Measurements from ENCODE around the gene YBX2. TPM values are rescaled to one million over a fixed set of nuclear protein-coding genes. Genes with fewer than 3 reads are reported as not detected.

Gene YBX2
- total RNA-seq, 1 donor = not detected

DNA sequence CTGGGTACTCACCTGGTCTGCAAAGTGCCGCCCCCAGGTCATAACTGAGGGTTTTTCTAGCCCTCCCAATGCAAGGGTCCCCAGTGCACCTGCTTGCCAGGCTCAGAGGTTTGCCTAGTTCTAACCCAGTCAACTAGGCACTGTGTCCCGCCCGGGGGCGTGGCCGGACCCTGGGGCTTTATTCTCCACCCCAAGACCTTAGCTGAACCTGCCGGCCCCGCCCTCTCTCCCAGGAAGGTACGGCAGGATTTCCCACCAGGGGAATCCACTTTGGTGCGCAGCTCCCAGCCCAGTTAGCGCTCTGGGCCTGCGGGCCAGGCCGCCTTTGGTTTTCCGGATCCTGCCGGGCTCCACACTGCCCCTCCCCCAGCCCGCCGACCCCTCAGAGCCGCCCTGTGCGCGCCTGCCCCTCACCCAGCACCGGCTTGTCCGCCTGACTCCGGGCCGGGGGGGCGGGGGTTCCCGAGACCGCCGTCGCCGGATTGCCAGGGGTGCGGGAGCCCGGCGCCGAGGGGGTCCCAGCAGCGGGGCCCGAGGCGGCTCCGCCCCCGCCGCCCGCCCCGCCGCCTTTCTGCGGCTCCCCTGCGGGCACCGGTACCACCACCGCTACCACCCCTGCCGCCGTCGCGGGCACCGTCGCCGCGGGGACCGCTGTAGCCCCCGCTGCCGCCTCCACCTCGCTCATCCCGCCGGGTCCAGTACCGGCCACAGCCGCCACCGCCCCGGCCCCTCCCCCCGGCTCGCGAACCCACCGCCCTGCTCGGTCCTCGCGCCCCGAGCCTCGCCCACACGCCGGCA is 424 bp downstream of the YBX2 start:
- H3K4me1 ChIP-seq (ENCODE audit: insufficient read depth, low read length) = peaks cover 26% of the 10 kb centered on the region
- no peaks in the 10 kb centered on the region for H3K9me3 ChIP-seq (ENCODE audit: low read depth, low read length)
- peaks cover 31% of the 10 kb centered on the region for H3K27me3 ChIP-seq (ENCODE audit: insufficient read depth, low read length)
- no peak overlapping the region for H3K4me3 ChIP-seq (ENCODE audit: low read length)

- Histone ChIP-seq H3K27me3 (ENCODE audit: insufficient read depth, low read length) (peaks cover 31% of the 10 kb centered on the region), H3K4me3 (ENCODE audit: low read length) (no peak overlapping the region), H3K4me1 (ENCODE audit: insufficient read depth, low read length) (peaks cover 26% of the 10 kb centered on the region), H3K9me3 (ENCODE audit: low read depth, low read length) (no peaks in the 10 kb centered on the region)
Observed at GRCh38 chr17:7293159-7293558, 1.3 kb downstream of the YBX2 start.

DNA sequence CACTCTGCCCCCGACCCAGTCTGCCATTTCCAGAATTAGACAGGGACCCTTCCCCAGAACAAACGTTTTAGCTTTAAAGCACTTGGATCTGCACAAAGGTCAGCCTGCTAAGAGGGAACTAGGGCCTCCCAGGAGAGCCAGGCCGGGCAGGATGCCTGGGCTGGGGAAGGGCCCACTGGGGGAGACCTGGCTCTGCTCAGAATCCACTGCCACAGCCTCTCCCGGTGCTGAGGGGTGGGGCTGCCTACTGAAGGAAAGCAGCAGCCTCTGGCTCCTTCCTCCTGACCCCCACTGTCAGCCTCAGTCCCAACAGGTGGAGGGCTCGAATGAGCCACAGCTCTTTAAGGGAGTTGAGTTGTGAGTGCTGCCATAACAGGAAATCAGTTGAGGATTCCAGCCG is 1.7 kb downstream of the YBX2 start:
- no peaks in the 10 kb centered on the region for H3K9me3 ChIP-seq (ENCODE audit: low read depth, low read length)
- H3K4me3 ChIP-seq (ENCODE audit: low read length) = no peak overlapping the region
- H3K4me1 ChIP-seq (ENCODE audit: insufficient read depth, low read length) = peaks cover 26% of the 10 kb centered on the region
- peaks cover 31% of the 10 kb centered on the region for H3K27me3 ChIP-seq (ENCODE audit: insufficient read depth, low read length)

GRCh38 chr17:7292194-7292593 is 2.2 kb downstream of the YBX2 start:
- H3K4me3 ChIP-seq (ENCODE audit: low read length) = no peak overlapping the region
- H3K9me3 ChIP-seq (ENCODE audit: low read depth, low read length) = no peaks in the 10 kb centered on the region
- H3K27me3 ChIP-seq (ENCODE audit: insufficient read depth, low read length) = peaks cover 31% of the 10 kb centered on the region
- peaks cover 26% of the 10 kb centered on the region for H3K4me1 ChIP-seq (ENCODE audit: insufficient read depth, low read length)

- Histone ChIP-seq H3K4me1 (ENCODE audit: insufficient read depth, low read length) (peaks cover 16% of the 10 kb centered on the region), H3K4me3 (ENCODE audit: low read length) (no peak overlapping the region), H3K27me3 (ENCODE audit: insufficient read depth, low read length) (peaks cover 27% of the 10 kb centered on the region), H3K9me3 (ENCODE audit: low read depth, low read length) (no peaks in the 10 kb centered on the region)
Observed at GRCh38 chr17:7290685-7291084, 3.8 kb downstream of the YBX2 start.

DNA sequence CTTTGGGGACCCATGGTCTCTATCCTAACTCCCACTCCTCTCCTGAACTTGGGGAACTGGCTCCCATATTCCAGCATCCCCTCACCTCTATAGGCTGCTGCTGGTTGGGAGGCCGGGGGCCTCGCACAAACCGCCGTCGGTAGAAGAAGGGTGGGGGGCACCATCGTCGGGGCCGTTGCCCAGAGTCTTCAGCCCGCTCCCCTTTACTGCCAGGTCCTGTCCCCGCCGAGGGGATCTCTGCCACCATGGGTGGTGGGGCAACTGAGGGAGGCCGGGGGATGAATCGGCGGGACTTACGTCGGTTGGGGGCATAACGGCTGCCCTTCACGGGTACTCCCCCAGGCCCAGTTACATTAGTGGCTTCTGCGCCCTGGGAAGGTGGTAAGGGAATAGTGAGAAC is 4.3 kb downstream of the YBX2 start:
- Histone ChIP-seq H3K9me3 (ENCODE audit: low read depth, low read length) (no peaks in the 10 kb centered on the region), H3K27me3 (ENCODE audit: insufficient read depth, low read length) (peaks cover 22% of the 10 kb centered on the region), H3K4me1 (ENCODE audit: insufficient read depth, low read length) (peaks cover 12% of the 10 kb centered on the region), H3K4me3 (ENCODE audit: low read length) (no peak overlapping the region)

DNA sequence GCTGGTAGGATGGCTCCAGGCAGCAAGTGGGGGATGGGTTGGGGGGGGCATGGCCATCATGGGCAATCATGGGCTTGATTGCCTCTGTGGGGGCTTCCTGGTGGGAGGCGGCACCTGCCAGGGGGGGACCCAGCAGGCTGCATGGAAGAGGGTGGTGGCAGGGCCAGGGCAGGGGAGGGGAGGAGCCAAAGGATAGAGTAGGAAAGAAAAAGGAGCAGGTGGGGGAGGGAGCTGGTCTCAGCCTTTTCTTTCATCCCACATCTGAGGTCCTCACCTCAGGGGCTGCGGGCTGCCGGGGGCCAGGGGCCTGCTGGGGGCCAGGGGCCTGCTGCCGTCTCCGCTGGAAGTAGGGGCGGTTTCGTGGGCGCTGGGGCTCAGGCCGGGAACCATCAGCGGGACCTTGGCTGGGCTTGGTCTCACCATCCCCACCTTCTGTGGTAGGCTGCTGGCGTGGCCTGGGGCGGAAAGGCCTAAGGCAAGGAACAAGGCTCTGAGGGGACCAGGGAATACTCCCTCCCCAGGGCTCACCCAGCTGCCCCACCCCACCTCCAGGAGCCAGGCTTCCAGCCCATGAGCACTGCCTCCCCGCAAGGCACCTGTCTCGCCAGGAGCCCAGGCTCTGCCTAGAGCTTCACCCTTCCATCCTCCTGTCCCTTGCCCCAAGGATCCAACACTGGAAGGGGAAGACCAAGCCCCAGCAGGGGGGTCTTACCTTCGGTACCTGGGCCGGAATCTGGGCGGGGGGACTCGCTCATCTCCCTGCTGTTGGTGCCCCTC is 5.0 kb downstream of the YBX2 start:
- Histone ChIP-seq H3K4me3 (ENCODE audit: low read length) (no peak overlapping the region), H3K4me1 (ENCODE audit: insufficient read depth, low read length) (peaks cover 6% of the 10 kb centered on the region), H3K27me3 (ENCODE audit: insufficient read depth, low read length) (peaks cover 17% of the 10 kb centered on the region)

DNA sequence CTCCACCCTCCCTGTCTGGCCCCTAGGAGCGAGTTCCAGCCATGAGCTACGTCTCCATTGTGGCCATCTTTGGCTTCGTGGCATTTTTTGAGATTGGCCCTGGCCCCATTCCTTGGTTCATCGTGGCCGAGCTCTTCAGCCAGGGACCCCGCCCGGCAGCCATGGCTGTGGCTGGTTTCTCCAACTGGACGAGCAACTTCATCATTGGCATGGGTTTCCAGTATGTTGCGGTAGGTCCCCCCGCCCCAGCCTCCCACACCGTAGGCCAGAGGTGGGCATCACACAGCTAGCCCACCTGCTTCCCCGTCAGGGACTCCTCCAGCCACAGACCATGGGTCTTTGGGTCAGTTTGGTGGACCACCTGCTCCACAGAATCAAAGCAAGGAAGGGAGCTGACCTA is 8.8 kb downstream of the YBX2 start:
- Histone ChIP-seq H3K4me1 (ENCODE audit: insufficient read depth, low read length) (peaks cover 22% of the 10 kb centered on the region), H3K4me3 (ENCODE audit: low read length) (no peak overlapping the region), H3K27me3 (ENCODE audit: insufficient read depth, low read length) (peaks cover 19% of the 10 kb centered on the region), H3K9me3 (ENCODE audit: low read depth, low read length) (no peaks in the 10 kb centered on the region)

More for the DNA sequence above, 5.0 kb downstream of the YBX2 start:
- H3K9me3 ChIP-seq (ENCODE audit: low read depth, low read length) = no peaks in the 10 kb centered on the region

GRCh38 chr17:7284911-7285310 is 9.5 kb downstream of the YBX2 start:
- H3K27me3 ChIP-seq (ENCODE audit: insufficient read depth, low read length) = peaks cover 19% of the 10 kb centered on the region
- no peaks in the 10 kb centered on the region for H3K9me3 ChIP-seq (ENCODE audit: low read depth, low read length)
- peaks cover 27% of the 10 kb centered on the region for H3K4me1 ChIP-seq (ENCODE audit: insufficient read depth, low read length)
- no peak overlapping the region for H3K4me3 ChIP-seq (ENCODE audit: low read length)

GRCh38 chr17:7283471-7284216 is 10.8 kb downstream of the YBX2 start:
- Histone ChIP-seq H3K4me1 (ENCODE audit: insufficient read depth, low read length) (peaks cover 27% of the 10 kb centered on the region), H3K4me3 (ENCODE audit: low read length) (no peak overlapping the region), H3K9me3 (ENCODE audit: low read depth, low read length) (no peaks in the 10 kb centered on the region), H3K27me3 (ENCODE audit: insufficient read depth, low read length) (peaks cover 19% of the 10 kb centered on the region)

DNA sequence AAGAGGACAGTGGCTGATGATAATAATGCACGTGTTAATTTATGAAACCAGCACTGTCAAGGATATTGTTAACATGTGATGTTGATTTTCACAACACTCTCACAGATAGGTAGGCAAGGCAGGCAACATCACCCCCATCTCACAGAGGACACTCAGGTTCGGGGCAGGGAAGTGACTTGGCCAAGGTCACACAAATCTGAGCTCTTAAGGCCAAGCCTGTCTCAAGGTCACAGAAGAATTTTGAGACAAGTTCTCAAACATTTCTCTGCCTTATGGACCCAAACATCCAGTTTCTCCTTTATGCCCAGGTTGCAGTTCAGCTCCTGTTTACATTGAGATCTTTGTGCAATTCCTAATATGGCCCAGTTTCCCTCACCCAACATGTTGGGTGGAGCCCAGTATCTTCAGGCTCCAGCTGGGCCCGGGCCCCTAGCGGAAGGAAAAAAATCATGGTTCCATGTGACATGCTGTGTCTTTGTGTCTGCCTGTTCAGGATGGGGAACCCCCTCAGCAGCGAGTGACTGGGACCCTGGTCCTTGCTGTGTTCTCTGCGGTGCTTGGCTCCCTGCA is 11.6 kb downstream of the YBX2 start:
- H3K4me1 ChIP-seq (ENCODE audit: insufficient read depth, low read length) = peaks cover 27% of the 10 kb centered on the region
- no peaks in the 10 kb centered on the region for H3K9me3 ChIP-seq (ENCODE audit: low read depth, low read length)
- peaks cover 19% of the 10 kb centered on the region for H3K27me3 ChIP-seq (ENCODE audit: insufficient read depth, low read length)
- H3K4me3 ChIP-seq (ENCODE audit: low read length) = no peak overlapping the region

DNA sequence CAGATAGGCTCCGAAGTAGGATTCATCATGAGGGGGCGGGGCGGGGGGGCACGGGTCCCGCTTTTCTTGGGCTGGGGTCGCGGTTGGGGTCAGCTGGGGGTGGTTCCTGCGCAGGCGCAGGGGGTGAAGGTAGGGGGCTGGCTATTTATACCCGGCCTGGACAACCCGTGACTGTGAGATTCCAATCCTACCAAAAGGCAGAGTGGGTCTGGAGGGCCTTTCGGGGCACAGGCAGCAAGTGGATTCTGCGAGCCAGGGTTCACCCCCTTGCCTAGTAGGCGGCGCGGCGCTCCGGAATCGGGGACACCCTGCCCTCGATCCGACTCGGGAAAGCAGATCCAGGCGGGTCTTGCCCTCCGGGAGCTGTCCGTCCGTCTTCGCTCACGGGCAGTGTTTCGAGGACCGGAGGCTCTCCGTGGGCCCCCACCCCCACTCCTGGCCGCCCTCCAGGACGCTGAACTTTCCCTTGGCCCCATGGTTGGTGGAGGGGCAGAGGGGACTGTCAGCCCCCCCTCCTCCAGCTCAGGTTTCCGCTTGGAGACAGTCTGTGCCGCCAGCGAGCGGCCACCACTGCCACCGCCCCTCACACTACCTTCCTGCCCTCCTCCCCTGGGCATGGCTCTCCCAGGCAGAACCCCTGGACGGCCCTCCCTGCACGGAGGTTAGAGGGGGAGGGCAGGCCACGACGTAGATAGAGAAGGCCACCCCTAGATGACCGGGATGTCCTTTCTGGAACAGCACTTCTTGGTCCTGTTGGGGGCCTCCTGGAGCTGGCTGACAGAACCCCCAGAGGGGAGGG is 12.3 kb downstream of the YBX2 start:
- Histone ChIP-seq H3K9me3 (ENCODE audit: low read depth, low read length) (no peaks in the 10 kb centered on the region), H3K4me3 (ENCODE audit: low read length) (no peak overlapping the region), H3K27me3 (ENCODE audit: insufficient read depth, low read length) (peaks cover 19% of the 10 kb centered on the region), H3K4me1 (ENCODE audit: insufficient read depth, low read length) (peaks cover 27% of the 10 kb centered on the region)

GRCh38 chr17:7281074-7281952 is 13.1 kb downstream of the YBX2 start, which contains the start of gene SLC2A4:
SLC2A4 (plus strand) TSS chr17:7281718; CDS start chr17:7281935, 217 bp downstream.
- H3K4me3 ChIP-seq (ENCODE audit: low read length) = peak within 1 kb of the TSS; percentile 15
- no peaks in the 10 kb centered on the region for H3K9me3 ChIP-seq (ENCODE audit: low read depth, low read length)
- peaks cover 19% of the 10 kb centered on the region for H3K27me3 ChIP-seq (ENCODE audit: insufficient read depth, low read length)
- peaks cover 27% of the 10 kb centered on the region for H3K4me1 ChIP-seq (ENCODE audit: insufficient read depth, low read length)

Data from mononuclear cell (primary cell).